ENCODE results near the gene PLPP1. TPM values are rescaled to one million over a fixed set of nuclear protein-coding genes. Genes with fewer than 3 reads are reported as not detected.
"Not testable (repeated sequence)": the region's sequence is repeated elsewhere in the genome, so short reads cannot be mapped to it uniquely, and the experiment has no call there.

The PLPP1 gene
- total and polyA plus RNA-seq, 9 donors = 51.5 to 70.8 (median 60.3) TPM

DNA sequence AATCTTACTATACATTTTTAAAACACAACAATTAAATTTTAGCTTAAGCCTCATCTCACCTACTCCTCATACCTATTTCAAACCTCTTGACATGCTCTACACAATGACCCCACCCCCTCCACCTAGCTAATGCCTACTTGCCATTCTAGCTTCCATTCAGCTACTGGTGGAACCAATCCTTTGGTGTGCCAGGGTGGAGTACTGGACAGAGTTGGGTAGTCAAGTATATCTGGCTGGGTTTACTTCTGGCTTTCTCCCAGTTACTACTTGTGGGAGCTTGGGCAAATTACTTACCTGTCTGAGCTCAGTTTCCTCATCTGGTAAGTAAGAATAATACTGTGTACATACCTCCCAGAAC is 24.3 kb downstream of the PLPP1 start:
- Histone ChIP-seq H3K27ac (ENCODE audit: low read length) (no peak overlapping the region), H3K36me3 (ENCODE audit: control insufficient read depth, insufficient read depth, low read length) (no peaks in the 10 kb centered on the region), H3K4me1 (ENCODE audit: control insufficient read depth, insufficient read depth, low read length) (peaks cover 4% of the 10 kb centered on the region), H3K9me3 (replicated peaks; ENCODE audit: control insufficient read depth, low read depth, low read length) (no peaks in the 10 kb centered on the region), H3K4me3 (ENCODE audit: low read length) (no peak overlapping the region), H3K27me3 (ENCODE audit: control insufficient read depth, insufficient read depth, low read length) (no peaks in the 10 kb centered on the region)
- no peak for DNase-seq

- WGBS (ENCODE audit: insufficient coverage) = no CpG with 5 or more reads among the region's 5 CpGs
- peak overlapping the region; percentile 38 for H3K27ac ChIP-seq (ENCODE audit: low read length)
These were observed 24.8 kb downstream of the PLPP1 start for GRCh38 chr5:55509796-55510522.

GRCh38 chr5:55509097-55509496 is 25.7 kb downstream of the PLPP1 start:
- Histone ChIP-seq H3K27me3 (ENCODE audit: control insufficient read depth, insufficient read depth, low read length) (no peaks in the 10 kb centered on the region), H3K4me1 (ENCODE audit: control insufficient read depth, insufficient read depth, low read length) (peaks cover 4% of the 10 kb centered on the region), H3K27ac (ENCODE audit: low read length) (no peak overlapping the region), H3K36me3 (ENCODE audit: control insufficient read depth, insufficient read depth, low read length) (no peaks in the 10 kb centered on the region), H3K4me3 (ENCODE audit: low read length) (no peak overlapping the region), H3K9me3 (replicated peaks; ENCODE audit: control insufficient read depth, low read depth, low read length) (no peaks in the 10 kb centered on the region)
- no peak for DNase-seq
- no CpG with 5 or more reads among the region's 1 CpG for WGBS (ENCODE audit: insufficient coverage)

More at GRCh38 chr5:55509796-55510522, 24.8 kb downstream of the PLPP1 start:
- H3K4me1 ChIP-seq (ENCODE audit: control insufficient read depth, insufficient read depth, low read length) = peaks cover 4% of the 10 kb centered on the region
- H3K36me3 ChIP-seq (ENCODE audit: control insufficient read depth, insufficient read depth, low read length) = no peaks in the 10 kb centered on the region
- no peak overlapping the region for H3K4me3 ChIP-seq (ENCODE audit: low read length)
- DNase-seq = peak; percentile 49
- H3K27me3 ChIP-seq (ENCODE audit: control insufficient read depth, insufficient read depth, low read length) = no peaks in the 10 kb centered on the region
- no peaks in the 10 kb centered on the region for H3K9me3 ChIP-seq (replicated peaks; ENCODE audit: control insufficient read depth, low read depth, low read length)

- no peak overlapping the region for H3K27ac ChIP-seq (ENCODE audit: low read length)
- WGBS (ENCODE audit: insufficient coverage) = 100% methylated on average over 2 of the region's 2 CpGs
- DNase-seq = no peak
- no peak overlapping the region for H3K4me3 ChIP-seq (ENCODE audit: low read length)
- no peaks in the 10 kb centered on the region for H3K9me3 ChIP-seq (replicated peaks; ENCODE audit: control insufficient read depth, low read depth, low read length)
- peaks cover 4% of the 10 kb centered on the region for H3K4me1 ChIP-seq (ENCODE audit: control insufficient read depth, insufficient read depth, low read length)
- no peaks in the 10 kb centered on the region for H3K27me3 ChIP-seq (ENCODE audit: control insufficient read depth, insufficient read depth, low read length)
- H3K36me3 ChIP-seq (ENCODE audit: control insufficient read depth, insufficient read depth, low read length) = no peaks in the 10 kb centered on the region
These were observed 27.2 kb downstream of the PLPP1 start for GRCh38 chr5:55507574-55507973.

DNA sequence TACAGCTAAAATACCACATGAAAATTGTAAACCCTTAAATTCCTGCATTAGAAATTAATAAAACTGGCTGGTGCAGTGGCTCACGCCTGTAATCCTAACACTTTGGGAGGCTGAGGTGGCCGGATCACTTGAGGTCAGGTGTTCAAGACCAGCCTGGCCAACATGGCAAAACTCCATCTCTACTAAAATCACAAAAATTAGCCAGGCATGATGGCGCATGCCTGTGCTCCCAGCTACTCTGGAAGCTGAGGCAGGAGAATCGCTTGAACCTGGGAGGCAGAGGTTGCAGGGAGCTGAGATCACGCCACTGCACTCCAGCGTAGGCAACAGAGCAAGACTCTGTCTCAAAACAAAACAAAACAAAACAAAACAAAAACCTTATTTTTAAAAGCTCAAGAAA is 29.1 kb downstream of the PLPP1 start:
- H3K27ac ChIP-seq (ENCODE audit: low read length); H3K4me3 ChIP-seq (ENCODE audit: low read length); H3K4me1 ChIP-seq (ENCODE audit: control insufficient read depth, insufficient read depth, low read length); H3K36me3 ChIP-seq (ENCODE audit: control insufficient read depth, insufficient read depth, low read length); H3K9me3 ChIP-seq (replicated peaks; ENCODE audit: control insufficient read depth, low read depth, low read length); DNase-seq; H3K27me3 ChIP-seq (ENCODE audit: control insufficient read depth, insufficient read depth, low read length): not testable (repeated sequence)
- 97% methylated on average over 4 of the region's 6 CpGs for WGBS (ENCODE audit: insufficient coverage)

- H3K4me1 ChIP-seq (ENCODE audit: control insufficient read depth, insufficient read depth, low read length); H3K27ac ChIP-seq (ENCODE audit: low read length); H3K9me3 ChIP-seq (replicated peaks; ENCODE audit: control insufficient read depth, low read depth, low read length); H3K27me3 ChIP-seq (ENCODE audit: control insufficient read depth, insufficient read depth, low read length); H3K36me3 ChIP-seq (ENCODE audit: control insufficient read depth, insufficient read depth, low read length); DNase-seq; H3K4me3 ChIP-seq (ENCODE audit: low read length): not testable (repeated sequence)
- WGBS (ENCODE audit: insufficient coverage) = 100% methylated on average over 3 of the region's 7 CpGs
These were observed 30.8 kb downstream of the PLPP1 start for GRCh38 chr5:55503917-55504316.

- no peak for DNase-seq
- Histone ChIP-seq H3K27ac (ENCODE audit: low read length) (no peak overlapping the region), H3K27me3 (ENCODE audit: control insufficient read depth, insufficient read depth, low read length) (no peaks in the 10 kb centered on the region), H3K9me3 (replicated peaks; ENCODE audit: control insufficient read depth, low read depth, low read length) (no peaks in the 10 kb centered on the region), H3K4me3 (ENCODE audit: low read length) (no peak overlapping the region), H3K4me1 (ENCODE audit: control insufficient read depth, insufficient read depth, low read length) (peaks cover under 1% of the 10 kb centered on the region), H3K36me3 (ENCODE audit: control insufficient read depth, insufficient read depth, low read length) (peaks cover under 1% of the 10 kb centered on the region)
- WGBS (ENCODE audit: insufficient coverage) = 74% methylated on average over 3 of the region's 3 CpGs
These were observed 32.0 kb downstream of the PLPP1 start for GRCh38 chr5:55502759-55503158.

GRCh38 chr5:55498457-55498856 is 36.3 kb downstream of the PLPP1 start:
- Histone ChIP-seq H3K27me3 (ENCODE audit: control insufficient read depth, insufficient read depth, low read length) (no peaks in the 10 kb centered on the region), H3K36me3 (ENCODE audit: control insufficient read depth, insufficient read depth, low read length) (peaks cover 3% of the 10 kb centered on the region), H3K9me3 (replicated peaks; ENCODE audit: control insufficient read depth, low read depth, low read length) (no peaks in the 10 kb centered on the region), H3K4me3 (ENCODE audit: low read length) (no peak overlapping the region), H3K27ac (ENCODE audit: low read length) (no peak overlapping the region), H3K4me1 (ENCODE audit: control insufficient read depth, insufficient read depth, low read length) (peaks cover 4% of the 10 kb centered on the region)
- DNase-seq = no peak
- 33% methylated on average over 2 of the region's 2 CpGs for WGBS (ENCODE audit: insufficient coverage)

GRCh38 chr5:55497712-55498111 is 37.1 kb downstream of the PLPP1 start:
- Histone ChIP-seq H3K4me1 (ENCODE audit: control insufficient read depth, insufficient read depth, low read length) (peaks cover 4% of the 10 kb centered on the region), H3K27ac (ENCODE audit: low read length) (no peak overlapping the region), H3K27me3 (ENCODE audit: control insufficient read depth, insufficient read depth, low read length) (no peaks in the 10 kb centered on the region), H3K36me3 (ENCODE audit: control insufficient read depth, insufficient read depth, low read length) (peaks cover 3% of the 10 kb centered on the region), H3K4me3 (ENCODE audit: low read length) (no peak overlapping the region), H3K9me3 (replicated peaks; ENCODE audit: control insufficient read depth, low read depth, low read length) (no peaks in the 10 kb centered on the region)
- no peak for DNase-seq

- WGBS (ENCODE audit: insufficient coverage) = no CpG with 5 or more reads among the region's 1 CpG
- H3K27me3 ChIP-seq (ENCODE audit: control insufficient read depth, insufficient read depth, low read length) = no peaks in the 10 kb centered on the region
These were observed 39.5 kb downstream of the PLPP1 start for GRCh38 chr5:55495216-55495615.

DNA sequence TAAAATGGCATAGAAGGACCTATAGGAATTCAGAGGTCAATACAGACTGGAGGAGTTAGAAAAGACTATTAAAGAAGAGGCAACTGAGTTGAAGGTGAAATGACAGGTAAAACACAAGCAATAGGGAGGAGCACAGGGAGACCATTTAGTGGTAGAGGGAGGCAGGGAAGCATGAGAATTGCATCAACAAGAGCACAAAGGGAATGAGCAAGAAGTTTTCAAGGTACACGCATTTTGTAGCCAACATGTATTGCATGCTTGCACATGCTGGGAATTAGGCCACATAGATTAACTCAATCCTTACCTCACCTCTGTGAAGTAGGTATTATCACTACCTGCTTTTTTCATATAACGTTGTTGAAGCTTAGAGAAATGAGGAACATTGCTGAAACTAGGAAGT is 42.3 kb downstream of the PLPP1 start:
- DNase-seq = no peak
- WGBS (ENCODE audit: insufficient coverage) = no CpG with 5 or more reads among the region's 2 CpGs

More at GRCh38 chr5:55495216-55495615, 39.5 kb downstream of the PLPP1 start:
- H3K27ac ChIP-seq (ENCODE audit: low read length) = no peak overlapping the region
- H3K9me3 ChIP-seq (replicated peaks; ENCODE audit: control insufficient read depth, low read depth, low read length) = no peaks in the 10 kb centered on the region
- no peak overlapping the region for H3K4me3 ChIP-seq (ENCODE audit: low read length)
- peaks cover 8% of the 10 kb centered on the region for H3K36me3 ChIP-seq (ENCODE audit: control insufficient read depth, insufficient read depth, low read length)
- DNase-seq = no peak
- H3K4me1 ChIP-seq (ENCODE audit: control insufficient read depth, insufficient read depth, low read length) = peaks cover 4% of the 10 kb centered on the region

More for the DNA sequence above, 42.3 kb downstream of the PLPP1 start:
- peaks cover 11% of the 10 kb centered on the region for H3K36me3 ChIP-seq (ENCODE audit: control insufficient read depth, insufficient read depth, low read length)
- no peaks in the 10 kb centered on the region for H3K9me3 ChIP-seq (replicated peaks; ENCODE audit: control insufficient read depth, low read depth, low read length)
- no peak overlapping the region for H3K4me3 ChIP-seq (ENCODE audit: low read length)
- H3K27ac ChIP-seq (ENCODE audit: low read length) = no peak overlapping the region
- no peaks in the 10 kb centered on the region for H3K27me3 ChIP-seq (ENCODE audit: control insufficient read depth, insufficient read depth, low read length)
- peaks cover under 1% of the 10 kb centered on the region for H3K4me1 ChIP-seq (ENCODE audit: control insufficient read depth, insufficient read depth, low read length)
